GM19193 (cell line): ENCODE measurements around the gene ECHDC3.

Experiments used
- POLR2A ChIP-seq: IDR thresholded peaks from 4 replicates; pipeline ENCODE4 v1.6.1; 2011; ENCODE audit not compliant: insufficient read depth, insufficient read length; ENCODE audit errors: extremely low read depth

The ECHDC3 gene

DNA sequence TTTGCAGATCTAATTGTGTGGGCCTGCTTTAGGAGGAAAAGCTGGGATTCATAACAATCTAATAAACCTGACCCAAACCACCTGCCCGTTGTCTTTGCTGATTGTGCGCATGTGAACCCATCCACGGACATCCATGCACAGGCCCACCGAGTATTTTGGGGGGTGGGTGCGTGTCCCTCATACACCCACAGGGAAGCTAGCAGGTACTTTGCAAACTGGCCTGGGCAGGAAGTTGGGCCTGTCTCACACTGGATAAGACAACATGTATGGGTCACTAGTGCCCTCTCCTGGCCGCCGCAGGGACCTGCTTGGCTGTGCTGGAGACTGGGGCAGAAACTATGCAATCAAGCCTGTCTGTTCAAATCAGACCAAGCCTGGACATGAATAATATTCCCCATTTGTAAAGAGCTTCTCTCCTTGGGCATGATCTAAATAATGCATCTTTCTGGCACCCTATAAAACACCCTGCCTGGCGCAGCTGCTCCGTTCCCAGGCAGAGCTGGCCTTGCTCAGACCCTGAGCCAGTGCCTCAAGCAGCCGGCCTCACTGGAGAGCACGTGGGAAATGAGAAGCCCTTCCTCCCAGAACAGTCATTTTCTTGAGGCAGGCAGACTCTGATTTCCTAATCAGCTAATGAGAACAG lies 15.8 kb downstream of the ECHDC3 start:
- TF ChIP-seq POLR2A: no peak

DNA sequence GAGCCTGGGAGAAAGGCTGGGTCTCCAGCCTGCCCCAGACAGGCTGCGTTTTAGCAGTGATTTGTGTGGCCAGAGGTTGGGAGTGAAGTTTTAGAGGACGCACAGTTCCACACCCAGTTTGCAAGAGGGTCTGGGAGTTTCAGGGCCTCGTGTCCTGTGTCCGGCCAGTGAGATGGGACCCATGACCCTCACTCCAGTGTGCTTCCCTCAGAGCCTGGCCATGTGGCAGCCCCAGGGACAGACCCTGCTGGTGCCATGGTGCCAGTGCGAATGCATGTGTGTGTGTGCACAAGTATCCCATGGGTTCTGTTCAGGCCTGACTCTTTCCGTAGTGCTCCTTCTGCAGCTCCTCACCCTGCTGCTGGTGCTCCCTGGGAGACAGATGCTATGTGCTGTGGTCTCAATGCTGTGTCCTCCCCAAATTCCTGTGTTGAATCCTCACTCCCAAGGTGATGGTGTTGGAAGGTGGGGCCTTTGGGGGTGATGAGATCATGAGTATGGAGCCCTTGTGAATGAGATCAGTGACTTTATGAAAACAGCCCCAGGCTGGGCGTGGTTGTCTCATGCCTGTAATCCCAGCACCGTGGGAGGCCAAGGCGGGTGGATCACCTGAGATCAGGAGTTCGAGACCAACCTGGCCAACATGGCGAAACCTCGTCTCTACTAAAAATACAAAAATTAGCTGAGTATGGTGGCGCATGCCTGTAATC lies 16.5 kb downstream of the ECHDC3 start:
- no peak for TF ChIP-seq POLR2A

DNA sequence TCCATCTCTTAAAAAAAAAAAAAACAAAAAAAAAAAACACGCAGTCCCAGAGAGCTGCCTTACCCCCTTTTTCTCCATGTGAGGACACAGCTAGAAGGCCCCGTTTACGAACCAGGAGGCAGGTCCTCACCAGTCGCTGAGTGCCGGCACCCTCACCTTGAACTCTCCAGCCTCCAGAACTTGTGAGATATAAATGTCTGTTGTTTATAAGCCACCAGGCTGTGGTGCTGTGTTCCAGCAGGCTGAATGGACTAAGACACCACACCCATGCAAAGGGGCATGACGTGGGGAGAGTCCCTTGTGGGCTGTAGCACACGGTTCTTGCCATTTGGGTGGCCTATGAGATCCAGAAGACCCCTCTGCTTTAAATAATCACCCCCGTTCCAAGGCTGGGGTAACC lies 17.2 kb downstream of the ECHDC3 start:
- TF ChIP-seq POLR2A: no peak

DNA sequence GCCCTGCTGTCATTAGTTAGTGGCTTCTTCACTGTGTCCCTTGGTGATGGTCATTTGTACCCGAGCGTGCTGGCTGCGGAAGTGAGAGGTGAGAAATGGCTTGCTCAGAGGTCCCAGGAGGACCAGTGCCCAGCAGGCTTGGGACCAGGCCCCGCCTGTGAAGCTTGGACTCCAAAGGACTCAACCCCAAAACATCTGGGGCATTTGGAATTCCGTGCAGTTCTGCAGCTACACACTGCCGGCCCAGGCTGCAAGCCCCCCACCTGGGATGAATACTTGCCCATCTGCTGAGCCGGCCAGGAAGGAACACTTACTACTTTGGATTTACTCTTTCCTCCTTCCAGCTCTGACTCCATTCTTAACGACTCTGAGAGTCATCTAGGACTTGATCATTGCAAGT lies 18.0 kb downstream of the ECHDC3 start:
- no peak for TF ChIP-seq POLR2A

- no peak for TF ChIP-seq POLR2A
Measured at GRCh38 chr10:11760861-11761260, 18.7 kb downstream of the ECHDC3 start.

DNA sequence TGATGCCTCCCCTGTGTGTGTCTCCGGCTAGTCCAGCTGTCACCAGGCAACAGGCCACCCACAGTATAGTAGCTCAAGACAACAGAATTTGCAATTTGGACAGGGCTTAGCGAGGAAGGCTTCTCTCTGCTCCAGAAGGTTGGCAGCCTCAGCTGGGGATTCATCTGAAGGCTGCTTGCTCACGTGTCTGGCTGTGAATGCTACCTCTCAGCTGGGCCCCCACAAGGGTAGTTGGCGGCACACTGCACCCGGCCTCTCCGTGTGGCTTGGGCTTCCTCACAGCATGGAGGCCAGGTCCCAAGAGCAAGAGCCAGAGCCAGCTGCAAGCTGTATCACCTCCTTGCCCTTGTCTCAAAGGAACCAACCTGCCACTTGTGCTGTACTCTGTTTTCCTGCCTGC lies 19.2 kb downstream of the ECHDC3 start:
- no peak for TF ChIP-seq POLR2A

GRCh38 chr10:11762706-11763500 lies 20.7 kb downstream of the ECHDC3 start:
- TF ChIP-seq POLR2A: no peak

DNA sequence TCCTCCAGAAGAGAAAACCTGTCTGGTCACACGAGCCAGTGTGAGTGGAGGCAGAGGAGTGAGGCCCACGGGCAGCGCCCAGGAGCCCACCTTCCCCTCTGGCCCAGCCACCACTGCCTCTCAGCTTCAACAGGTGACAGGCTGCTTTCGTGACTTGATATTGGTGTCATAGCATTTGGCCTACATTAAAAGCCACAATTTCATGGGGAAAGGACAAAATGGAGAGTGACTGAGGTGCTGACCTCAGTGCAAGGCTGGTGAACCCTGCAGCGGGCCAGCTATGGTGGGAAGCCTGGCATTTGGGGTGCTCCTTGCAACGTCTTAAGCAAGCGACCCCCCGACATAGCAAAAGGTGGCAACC lies 21.3 kb downstream of the ECHDC3 start:
- no peak for TF ChIP-seq POLR2A

GRCh38 chr10:11765141-11765540 lies 23.0 kb downstream of the ECHDC3 start:
- no peak for TF ChIP-seq POLR2A

DNA sequence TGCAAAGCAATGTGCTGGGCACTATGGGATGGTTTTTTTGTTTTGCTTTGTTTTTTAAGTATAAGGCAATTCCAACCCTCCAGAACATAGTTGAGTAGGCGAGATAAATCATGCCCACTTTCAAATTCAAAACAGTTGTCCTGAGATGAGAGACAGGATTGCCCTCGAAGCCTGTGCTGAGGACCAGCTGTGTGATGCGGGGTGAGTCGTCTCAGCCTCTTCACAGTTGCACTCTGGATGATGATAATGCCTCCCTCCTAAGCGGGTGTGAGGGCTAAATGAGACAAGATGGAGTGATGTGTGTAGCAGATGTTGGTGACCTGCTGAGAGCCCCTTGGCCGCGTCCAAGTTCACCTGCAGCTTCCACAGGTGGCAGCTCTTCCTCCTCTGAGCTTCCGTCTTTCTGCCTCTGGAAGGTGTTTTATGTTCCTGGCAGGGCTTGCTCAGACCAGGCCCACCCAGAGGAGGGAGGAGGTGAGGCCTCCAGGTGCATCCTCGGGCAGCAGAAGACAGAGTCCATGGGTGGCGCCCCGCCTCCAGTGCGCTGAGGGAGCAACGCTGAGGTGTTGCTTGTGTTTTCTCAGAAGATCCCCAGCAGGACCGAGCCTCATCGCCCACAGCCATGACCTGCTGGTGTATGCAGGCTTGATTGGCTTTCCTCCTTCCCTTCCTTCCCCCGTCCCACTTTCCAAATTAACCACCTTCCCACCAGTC lies 30.6 kb downstream of the ECHDC3 start:
- no peak for TF ChIP-seq POLR2A

GRCh38 chr10:11773761-11774441 lies 31.7 kb downstream of the ECHDC3 start:
- TF ChIP-seq POLR2A: no peak

- TF ChIP-seq POLR2A: no peak
Measured at GRCh38 chr10:11775412-11775811, 33.2 kb downstream of the ECHDC3 start.

DNA sequence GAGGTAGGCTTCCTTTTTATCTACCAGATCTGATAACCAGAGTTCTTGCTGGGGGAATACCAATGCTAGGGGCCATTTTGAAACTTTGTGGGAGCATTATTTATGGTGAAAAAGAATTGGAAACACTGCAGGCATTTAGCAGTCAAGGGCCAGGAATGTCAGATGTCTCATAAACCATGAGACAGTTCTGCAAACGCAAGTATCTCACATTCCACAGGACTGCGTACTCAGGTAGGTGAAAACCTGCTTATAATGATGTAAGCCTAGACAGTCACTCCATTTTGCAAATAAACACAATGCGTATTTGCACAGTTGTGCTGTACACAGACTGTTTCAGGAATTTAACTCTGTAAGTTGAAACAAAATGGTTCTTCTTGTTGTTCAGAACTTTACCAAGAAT lies 33.9 kb downstream of the ECHDC3 start:
- no peak for TF ChIP-seq POLR2A

- no peak for TF ChIP-seq POLR2A
Measured at GRCh38 chr10:11781114-11781513, 38.9 kb downstream of the ECHDC3 start.
